Activated CD4-positive, alpha-beta T cell treated with anti-CD3 and anti-CD28 coated beads for 48 hours (primary cell): ENCODE data around the gene PODN.

Experiments
- DNase-seq: peaks from one replicate; pipeline ENCODE4 v3.0.0-alpha.2; 2020

The PODN gene

DNA sequence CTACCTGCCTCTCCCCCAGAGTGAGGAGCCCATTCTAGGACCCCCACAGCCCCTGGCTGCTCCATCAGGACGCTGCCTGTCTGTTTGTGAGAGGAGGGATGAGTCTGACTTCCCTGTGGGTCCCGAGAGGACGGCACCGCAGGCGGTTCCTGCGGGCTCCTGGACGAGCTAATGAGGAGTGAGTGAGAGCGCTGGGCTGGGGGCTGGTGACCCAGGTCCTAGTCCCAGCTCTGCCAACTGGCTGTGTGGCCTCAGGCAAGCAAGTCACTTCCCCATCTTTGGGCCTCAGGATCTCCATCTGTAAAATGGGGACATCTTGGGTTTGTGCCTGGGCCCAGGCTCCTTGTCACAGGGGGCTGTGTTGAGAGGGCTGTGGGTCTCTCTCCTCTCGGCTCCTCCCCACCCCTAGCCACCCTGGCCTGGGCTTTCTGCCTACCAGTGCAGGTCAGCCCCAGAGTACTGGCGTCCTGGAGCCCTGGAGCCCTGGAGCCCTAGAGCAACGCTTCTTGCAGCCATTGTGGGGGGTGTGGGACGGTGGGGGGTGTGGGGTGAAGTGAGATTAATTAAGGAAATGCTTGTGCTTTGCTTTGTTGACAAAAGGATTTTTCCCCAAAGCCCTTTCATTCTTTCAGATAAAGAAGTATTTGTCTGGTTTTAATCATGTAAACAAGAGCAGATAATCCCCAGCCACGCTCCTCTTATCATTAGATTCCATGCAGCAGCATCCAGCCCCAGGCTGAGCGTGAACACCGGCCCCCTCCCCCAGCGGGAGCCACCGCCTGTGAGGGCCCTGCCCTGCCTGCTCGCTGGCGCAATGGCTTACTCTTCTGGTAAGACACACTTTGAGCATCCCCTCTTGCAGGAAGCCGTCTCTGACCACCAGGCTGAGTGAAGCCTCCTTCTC is 53.6 kb downstream of the PODN start:
- no peak for DNase-seq

DNA sequence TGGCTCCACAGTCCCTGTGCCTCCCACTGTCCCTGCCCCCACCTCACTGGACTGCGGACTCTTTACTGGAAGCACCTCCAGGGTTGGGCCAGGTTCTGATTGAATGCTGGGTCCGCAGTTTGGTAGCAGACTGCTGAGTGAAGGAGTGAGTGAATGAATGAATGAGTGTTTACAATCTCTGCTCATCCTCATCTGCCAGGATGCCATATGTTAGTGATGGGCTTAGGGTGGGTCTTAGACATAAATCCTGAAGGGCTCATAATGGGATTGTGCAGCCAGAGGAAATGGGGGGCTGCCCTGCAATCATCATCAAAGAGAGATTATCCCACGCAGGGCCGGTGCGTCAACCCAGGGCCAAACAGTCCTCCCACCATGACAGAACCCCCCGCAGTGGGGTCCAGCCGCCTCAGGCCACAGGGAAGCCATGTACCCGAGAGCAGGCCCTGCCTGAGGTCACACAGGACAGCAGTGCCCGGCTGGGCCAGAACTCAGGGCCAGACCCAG is 54.3 kb downstream of the PODN start:
- no peak for DNase-seq

DNA sequence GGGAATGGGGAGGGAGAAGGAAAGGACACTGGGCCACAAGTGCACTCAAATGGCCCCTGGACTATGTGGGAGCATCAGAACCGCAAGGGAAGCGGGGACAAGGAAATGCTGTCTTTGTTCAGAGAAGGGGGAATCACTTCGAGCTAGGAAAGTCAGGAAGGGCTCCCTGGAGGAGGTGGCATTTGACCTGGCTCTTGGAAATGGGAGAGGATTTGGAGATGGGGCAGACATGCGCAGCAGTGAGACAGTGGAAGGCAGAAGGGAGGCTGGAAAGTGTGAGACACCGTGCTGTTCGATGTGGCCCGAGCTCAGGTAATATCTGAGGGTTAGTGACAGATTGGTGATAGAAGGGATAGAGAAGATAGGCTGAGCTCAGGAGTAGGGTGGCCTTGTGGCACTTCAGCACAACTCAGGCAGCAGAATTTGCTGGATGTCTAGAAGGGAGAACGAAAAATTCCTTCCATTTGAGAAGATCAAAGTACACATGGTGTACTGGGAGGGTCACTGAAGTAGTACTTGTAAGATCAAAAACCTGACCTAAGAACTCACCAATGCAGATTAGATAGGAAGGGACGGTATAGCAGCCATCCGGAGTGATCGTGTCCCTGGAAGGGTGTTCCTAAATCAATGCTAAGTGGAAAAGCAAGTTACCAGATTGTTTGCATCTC is 55.1 kb downstream of the PODN start:
- DNase-seq = no peak

DNA sequence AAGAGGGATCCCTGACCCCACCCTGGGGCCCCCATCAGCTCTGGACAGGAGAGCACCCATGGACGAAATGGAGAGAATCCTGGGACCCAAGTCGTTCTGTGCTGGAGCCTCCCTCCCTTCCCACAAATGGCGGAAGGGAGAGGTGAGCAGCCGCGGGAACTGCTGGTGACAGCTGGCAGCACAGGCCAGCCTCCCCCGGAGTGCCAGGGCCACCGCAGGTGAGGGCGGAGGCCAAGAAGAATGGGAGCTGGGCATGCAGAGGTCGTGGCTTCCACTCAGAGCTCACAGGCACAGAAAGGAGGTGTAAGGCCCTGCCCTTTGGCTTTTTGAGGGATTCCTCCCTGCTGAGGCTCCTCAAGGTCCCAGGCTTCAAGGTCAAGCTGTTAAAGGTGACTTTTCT is 55.8 kb downstream of the PODN start:
- no peak for DNase-seq

DNA sequence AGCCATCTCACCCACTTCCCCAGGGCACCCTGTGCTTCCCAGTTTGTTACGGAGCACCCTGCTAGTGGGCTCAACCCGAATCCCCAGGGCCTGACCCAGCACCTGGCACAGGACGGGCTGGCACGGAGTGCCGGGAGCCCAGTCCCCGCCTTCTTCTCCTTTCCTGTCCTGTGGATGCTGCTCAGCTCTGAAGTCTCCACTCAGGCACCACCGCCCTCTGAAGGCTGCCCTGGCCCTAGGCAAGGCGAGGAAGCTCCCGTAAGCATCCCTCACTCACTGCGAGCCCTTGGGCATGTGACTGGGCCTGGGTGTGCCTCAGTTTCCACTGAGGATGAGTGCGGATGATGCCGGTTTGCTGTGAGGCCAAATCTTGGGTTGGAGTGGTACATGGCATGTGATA is 58.6 kb downstream of the PODN start:
- no peak for DNase-seq

- DNase-seq = peak; percentile 34
Measured at GRCh38 chr1:53121319-53122172, 59.5 kb downstream of the PODN start.

DNA sequence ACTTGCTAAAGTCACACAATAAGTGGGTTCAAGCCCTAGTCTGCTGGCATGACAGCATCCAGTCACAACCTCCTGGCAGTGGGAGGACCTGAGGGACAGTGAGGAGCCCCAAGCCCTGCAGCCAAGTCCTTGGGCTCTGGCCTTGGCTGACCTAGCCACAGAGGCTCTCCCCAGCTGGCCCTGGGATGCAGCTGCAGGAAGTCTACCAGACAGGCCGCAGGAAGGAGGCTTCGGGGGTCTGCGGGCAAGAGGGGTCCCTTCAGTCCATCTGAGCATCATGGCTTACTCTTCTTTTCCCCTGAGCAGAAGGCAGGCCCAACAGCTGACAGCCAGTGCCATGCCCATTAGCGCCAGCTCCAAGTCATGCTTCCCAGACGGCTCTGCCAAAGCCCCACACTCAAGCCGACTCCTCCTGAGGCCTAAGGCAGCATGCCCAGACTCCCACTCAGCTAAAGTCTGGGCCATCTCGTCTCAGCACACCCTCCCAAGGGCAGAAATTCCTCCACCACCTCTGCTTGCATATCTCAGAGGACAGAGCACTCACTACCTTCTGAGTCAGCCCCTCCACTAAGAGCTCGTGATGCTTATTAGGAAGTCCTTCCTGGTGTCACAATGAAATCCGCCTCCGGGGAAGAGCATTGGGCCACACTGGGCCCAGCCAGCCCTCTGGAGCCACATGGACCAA is 60.3 kb downstream of the PODN start:
- no peak for DNase-seq

- no peak for DNase-seq
Measured at GRCh38 chr1:53122961-53123413, 61.0 kb downstream of the PODN start.

DNA sequence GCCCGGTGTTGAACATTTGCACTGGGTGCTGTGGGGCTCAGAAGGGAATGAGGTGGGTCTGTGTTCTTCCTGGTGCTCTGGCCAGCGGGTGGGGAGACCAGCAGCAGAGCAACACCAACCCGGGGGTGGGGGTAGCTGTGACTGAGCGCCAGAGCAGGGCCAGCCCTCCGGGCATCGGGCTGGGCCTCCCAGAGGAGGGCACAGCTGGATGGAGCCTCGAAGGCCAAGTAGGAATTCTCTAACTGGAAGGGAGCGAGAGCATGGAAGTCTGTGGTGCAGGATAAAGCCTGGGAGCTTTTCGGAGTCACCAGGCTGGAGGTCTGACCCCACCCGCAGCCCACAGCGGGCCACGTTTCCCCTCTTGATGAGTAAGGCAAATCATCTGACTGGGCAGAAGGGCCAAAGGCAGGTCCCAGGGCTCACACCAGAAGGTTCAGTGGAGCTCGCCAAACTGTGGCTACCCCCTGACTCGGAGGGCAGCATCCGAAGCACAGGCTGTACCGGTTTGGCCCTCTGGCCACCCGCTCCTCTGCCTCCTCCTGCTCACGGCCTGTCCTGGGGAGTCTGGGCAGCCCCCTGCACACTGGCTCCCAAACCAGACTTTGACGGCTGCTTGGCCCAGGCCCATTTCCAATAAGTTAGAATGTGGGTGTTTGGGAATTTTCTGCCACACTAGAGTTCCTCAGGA is 61.6 kb downstream of the PODN start:
- DNase-seq = no peak

- DNase-seq = no peak
Measured at GRCh38 chr1:53125122-53125521, 63.1 kb downstream of the PODN start.

DNA sequence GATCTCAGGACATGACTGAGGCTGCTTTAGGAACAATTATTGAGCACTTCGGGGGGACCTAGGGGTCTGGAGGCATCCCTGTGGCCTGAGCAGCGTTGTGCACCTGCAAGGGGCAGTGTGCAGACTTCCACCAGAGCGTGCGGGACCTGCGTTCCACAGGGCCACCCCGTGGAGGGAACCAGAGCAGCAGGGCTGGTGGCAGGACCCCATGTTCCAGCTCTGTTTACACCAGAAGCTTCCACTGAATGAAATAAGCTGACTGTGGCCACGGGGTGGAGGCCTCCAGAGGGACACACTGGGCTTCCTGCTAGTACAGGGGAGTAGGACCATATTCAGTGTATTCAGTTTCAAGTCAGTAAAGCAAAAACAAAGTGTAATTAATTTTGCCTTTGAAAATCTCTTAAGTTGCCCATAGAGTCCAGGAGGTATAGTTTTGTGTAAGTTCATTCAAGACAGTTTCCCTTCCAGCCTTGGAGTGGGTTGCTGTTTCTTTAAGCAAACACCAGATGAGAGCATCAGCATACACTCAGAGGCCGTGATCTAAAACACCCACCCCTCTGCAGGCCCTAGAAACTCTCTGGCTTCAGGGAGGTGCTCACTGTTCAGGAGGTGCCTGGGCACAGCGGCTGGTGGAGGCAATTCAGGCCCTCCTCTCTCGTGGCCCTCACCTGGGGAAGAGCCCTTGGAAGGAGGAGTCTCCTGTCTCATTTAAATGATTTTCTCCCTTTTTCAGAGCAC is 63.8 kb downstream of the PODN start:
- DNase-seq = no peak

GRCh38 chr1:53126495-53126894 is 64.5 kb downstream of the PODN start:
- DNase-seq = no peak

- peak; percentile 20 for DNase-seq
Measured at GRCh38 chr1:53127546-53127945, 65.5 kb downstream of the PODN start.

GRCh38 chr1:53128401-53128800 is 66.4 kb downstream of the PODN start:
- no peak for DNase-seq

- no peak for DNase-seq
Measured at GRCh38 chr1:53129891-53130597, 68.0 kb downstream of the PODN start.

- DNase-seq = no peak
Measured at GRCh38 chr1:53130598-53130877, 68.5 kb downstream of the PODN start.

- DNase-seq = no peak
Measured at GRCh38 chr1:53130878-53131589, 69.0 kb downstream of the PODN start.

DNA sequence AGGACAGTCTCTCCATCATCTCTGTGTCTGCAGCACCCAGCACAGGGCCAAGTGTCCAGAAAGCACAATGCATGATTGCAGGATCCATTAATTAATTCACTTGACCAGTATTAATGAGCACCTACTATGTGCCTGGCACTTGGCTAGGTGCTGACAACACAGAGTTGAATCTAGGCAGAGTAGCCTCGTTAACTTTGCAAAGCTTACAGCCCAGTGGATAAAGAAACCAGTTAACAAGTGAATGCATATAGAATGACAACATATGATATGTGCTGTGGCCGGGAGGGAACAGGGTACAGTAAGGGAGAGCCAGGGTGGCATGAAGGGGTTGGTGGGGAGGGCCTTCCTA is 69.6 kb downstream of the PODN start:
- DNase-seq = no peak

DNA sequence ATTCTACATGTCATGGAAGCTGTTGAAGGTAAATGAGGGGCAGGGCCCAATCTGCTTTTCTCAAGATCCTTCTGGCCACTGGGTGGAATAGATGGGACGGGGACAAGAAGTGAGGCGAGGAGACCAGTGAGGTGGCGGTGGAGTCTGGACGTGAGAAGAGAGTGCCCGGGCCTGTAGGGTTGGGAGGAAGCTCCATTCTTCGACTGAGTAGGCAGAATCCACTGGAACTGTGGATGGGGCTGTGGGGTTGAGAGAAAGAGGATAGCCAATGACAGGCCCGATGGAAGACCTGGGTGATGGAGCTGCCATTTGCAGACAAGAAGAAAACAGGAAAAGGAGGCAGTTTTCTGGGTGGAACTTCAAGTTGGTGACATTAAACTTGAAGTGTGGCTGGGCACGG is 70.2 kb downstream of the PODN start:
- no peak for DNase-seq
